GM20431 (cell line): ENCODE data around the gene CCDC136.

Source experiments
- in situ Hi-C: fragments of 300-500 bp; cut with MseI, MboI; formaldehyde crosslinking; loops from one replicate; pipeline ENCODE4 v1.15.0; 2020; ENCODE audit warnings: low sequenced_read_pairs; ENCODE audit not compliant: unreplicated experiment

The CCDC136 gene

DNA sequence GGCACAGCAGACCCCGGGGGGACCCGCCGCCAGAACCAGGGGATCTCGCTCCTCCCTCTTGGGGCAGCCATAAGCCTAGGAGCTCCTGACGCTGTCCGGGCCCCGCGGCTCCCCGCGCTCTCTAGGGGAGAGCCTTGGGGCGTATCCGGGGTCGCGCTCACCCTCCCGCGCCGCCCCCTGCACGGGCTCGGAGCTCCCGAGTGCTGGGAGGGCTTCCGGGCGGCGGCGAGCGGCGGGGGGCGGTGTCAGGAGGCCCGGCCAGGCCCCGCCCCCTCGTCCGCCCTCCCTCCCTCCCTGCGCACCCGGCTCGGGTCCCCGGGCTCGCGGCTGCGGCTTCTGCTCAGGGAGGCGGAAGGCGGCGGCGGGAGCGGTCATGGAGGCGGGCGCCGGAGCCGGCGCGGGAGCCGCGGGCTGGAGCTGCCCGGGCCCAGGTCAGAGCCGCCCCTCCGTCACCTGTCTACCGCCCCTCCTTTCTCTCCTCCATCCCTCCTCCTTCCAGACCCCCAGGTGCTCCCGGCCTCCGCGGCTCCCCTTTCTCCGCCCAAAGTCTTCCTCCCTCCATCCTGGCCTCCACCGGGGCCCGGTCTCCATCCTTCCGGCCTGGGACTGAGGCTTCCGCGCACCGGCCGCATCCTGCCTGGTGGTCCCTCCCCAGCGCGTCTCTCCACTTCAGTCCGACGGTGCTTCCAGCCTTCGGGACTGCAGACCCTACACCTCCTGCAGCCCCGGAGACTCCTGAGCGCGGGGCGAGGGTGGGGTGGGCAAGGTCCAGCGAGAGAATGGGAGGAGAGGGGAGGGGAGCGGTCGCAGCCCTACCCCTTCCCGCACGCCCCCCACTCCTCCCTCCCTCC is at the start of gene CCDC136:
Gene CCDC136, plus strand, starts transcription at position 848 of the 851 bp plus-strand sequence. CDS start 444 bp downstream, outside the sequence.
- in situ Hi-C loops: no loop called here

DNA sequence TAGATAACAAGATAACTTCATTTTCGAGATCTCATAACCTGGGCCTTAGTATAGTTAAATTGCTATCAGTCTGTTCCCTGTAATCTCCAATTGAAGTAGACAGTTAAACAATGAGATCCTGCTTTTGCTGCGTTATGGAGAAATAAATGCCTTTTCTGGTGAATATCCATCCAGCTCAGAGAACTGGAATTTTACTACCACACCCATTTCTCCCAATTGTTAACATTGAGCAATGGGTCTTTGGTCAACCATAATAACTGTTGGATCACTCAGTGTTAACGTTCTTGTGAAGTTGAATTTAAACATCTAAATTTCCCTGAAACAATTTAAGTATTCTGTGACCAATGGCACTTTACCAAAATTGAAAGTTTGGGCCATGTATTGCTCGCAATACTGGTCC is 49.6 kb upstream of the CCDC136 start:
- in situ Hi-C loops: no loop called here

DNA sequence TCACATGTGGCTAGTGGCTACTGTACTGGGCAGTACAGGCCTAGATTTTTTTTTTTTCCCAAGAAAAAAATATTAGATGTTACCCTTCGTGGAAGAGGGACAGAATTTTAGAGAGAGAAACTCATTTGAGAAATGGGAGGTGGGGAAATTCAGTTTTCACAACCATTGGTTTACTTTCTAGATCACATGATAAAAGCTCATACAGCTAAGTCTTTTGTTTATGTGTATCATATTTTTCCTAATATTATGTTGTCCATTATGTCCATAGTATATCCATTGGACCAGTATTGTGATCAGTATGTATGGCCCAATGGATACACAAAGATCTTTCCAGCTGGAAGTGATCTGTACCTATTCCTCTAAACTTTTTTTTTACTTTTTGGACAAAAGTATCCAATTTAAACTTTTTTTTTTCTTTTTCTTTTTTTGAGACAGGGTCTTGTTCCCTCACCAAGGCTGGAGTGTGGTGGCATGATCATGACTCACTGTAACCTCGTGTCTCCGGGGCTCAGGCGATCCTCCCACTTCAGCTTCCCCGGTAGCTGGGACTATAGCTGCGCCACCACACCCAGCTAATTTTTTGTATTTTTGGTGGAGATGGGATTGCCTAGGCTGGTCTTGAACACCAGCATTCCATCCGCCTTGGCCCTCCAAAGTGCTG is 48.5 kb upstream of the CCDC136 start:
- in situ Hi-C loops: no loop called here

DNA sequence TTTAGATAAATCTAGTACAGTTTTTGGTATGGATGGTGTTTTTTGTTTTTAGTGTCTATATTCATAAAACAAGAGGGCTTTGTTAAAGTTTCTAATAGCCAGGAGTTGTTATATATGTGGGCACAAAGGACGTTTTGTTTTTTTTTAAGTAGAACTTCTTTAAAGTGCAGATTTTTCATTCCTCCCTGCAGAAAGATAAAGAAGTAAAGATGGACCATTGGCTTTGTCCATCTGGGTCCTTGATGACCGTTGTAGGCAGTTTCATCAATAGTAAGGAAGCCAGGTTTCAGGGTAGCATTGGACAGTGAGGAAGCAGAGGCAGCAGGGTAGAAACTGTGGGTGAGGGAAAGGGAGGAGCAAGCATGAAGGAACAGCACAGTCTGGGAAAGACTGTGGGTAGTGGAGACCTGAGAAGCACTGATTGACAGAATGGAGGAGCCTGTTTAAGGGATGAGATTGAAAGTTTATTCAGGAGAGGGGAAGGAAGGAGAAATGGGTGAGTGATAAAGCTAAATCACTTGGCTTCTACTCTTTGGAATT is 47.3 kb upstream of the CCDC136 start:
- in situ Hi-C loops: no loop called here

DNA sequence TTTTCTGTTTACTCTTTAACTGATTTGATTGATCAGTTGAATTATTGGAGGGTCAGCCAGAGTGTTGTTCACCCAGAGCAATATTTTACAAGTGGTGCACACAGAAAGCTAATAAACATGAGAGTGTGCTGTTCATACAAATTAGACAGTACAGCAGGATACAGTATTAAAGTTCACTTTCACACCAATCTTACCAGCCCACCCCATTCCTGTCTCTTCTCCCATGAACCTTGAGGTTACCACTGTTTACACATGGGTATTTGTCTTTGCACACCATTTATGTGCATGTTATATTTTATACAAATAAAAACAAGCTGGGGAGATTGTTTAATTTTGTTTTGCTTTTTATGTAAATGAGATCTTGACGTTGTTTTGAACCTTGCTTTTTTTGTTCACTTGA is 46.1 kb upstream of the CCDC136 start:
- in situ Hi-C loops: no loop called here

DNA sequence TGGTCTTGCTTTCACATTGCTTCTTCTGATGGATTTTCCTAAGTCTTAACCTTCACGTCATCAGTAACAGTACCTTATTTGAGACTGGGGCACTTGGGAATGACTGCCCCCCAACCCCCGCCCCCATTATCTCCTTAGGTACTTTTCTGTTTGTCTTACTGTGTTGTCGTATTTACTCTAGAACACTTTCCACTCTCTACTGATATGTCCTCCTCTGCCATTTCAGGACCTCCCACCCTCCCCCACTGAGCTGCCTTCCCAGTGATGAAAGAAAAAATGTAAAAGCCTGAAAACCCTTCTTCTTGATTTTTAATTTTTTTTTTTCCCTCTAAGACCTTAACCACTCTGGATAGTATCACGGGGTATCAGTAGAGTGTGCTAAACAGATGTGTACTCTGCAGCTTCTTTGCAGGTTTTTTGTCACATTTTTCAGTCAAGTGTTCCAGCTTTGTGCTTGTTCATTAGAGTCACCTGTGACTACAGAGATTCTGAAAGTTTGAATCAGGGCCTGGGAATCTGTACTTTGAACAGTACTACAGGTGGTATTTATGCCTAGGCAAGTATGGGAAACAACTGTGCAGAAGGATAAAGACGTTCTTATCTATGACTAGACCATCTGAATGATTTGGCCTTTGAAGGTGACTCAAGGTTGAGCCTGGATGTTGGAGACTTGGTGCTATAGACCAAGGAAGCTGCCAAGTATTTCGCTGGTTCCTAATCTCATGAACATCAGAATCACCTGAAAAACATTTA is 44.3 kb upstream of the CCDC136 start:
- in situ Hi-C loops: no loop called here

DNA sequence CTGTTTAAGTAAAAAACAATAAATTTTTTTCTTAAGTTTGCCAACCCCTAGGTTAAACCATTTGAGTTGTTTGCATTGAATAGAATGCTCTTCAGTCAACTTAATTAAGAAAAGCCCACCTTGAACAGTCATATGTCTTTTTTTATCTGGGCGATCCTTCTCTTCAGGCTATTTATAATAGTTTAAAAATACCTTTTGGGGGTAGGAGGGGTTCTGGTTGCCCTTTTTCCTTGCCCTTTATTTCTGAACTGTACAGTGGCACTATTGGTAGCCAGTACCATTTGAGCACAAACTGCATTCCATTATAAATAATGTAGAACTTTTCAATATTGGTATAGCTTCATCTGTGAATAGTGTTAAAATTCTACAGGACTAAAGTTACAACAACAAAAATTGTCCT is 39.5 kb upstream of the CCDC136 start:
- in situ Hi-C loops: no loop called here

DNA sequence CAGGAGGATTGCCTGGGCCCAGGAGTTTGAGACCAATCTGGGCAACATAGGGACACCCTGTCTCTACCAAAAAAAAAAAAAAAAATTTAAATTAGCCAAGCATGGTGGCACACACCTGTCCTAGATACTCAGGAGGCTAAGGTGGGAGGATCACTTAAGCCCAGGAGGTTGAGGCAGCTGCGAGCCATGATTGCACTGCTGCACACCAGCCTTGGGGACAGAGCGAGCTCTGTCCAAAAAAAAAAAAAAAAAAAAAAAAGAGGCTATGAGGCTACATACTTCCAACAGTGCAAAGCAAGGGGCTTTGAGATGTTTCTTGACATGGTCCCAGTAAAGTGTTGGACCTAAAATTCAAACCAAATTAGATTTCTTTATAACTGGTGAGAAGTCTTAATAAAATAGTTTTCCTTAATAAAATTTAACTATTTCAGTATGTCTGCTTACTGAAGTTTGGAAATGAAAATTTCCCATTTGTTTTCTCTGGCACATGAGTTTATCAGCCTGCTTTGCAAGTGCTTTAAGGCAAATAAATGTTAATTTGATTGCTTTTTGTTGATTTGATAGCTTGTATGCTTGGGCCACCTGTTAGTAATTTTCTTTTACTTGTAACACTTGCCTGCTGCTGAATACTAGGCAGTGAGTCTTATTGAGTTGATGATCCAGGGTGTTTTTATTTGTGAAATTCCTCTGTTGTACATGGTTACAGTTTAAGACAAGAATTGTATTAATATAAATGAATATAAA is 36.5 kb upstream of the CCDC136 start:
- in situ Hi-C loops: no loop called here

DNA sequence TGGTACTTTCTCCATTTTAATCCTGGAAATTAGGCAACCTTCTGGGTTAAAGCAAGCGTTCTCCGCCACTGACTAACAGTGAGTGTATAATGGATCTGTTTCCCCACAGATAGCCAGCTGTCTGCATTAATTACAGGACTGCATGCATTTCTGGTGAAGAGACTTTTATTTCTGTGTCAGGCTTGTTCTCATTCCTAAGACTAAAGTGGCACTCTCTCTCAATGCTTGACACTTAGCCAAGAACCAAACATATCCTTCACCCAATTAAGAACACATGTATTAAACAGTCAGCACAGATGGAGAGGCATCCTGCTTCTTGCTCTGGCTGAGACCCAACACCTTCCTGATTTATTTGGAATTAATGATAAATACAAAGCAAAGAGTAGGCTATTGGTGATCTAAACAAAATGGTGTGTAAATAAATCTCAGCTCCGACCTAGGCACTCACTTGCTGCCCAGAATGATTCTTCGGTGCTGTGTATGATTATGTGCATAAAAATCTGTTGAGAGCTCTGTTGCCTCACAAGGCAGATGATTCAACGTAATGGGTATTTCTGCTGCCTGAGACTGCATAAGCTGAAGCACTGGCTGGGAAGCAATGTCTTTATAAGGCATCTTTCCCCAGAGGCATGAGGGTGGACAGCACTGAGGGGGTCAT is 35.8 kb upstream of the CCDC136 start:
- in situ Hi-C loops: no loop called here

DNA sequence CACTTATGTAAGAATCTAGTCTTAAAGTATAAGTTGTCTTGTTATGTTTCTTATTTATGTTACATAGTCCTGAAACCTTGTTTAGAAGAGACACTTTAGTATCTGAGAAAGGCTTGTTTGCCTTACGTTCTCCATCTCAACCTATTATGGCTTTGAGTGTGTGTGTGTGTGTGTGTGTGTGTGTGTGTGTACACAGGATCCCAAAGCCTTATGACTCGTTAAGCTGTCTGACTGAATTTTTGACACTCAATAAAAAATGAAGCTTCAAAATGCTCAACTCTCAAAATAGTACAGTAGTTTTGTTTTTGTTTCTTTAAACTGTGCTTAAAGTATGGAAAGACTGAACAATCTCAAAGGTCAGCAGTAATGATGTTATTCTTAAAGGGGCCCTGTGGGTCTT is 34.6 kb upstream of the CCDC136 start:
- in situ Hi-C loops: no loop called here

DNA sequence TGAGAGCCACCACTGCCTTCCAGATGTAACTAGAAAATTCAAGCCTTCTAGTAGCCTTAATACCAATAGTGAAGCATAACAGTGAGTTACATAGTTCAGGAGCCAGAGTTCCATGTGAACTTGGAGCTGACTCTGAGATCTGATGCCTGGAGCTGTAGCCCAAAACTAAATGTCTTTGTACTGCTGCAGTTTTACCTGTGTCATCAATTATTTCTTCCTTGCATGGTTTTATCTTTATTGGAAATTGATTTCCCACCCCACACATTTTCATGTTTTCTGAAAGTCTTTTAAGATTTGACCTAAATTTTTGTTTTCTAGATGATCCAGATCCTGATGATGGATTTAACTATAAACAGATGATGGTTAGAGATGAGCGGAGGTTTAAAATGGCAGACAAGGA is 33.2 kb upstream of the CCDC136 start:
- in situ Hi-C loops: no loop called here

DNA sequence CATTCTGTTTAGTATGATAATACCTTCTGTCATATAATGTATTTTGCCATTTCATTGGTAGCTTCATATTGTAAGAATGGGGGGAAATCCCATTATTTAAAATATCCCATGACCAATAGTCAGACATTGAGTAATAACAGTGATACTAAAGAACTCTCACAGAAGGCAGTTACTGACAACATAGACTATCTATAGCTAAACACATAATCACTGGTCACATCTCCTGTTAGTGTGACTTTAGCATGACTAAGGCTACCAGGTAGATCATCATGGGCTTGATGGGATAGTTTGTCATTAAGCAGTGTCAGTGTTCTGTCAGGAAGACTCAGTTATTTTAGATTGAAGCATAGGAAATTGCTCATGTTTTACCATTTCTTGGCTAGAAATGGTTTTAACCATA is 32.5 kb upstream of the CCDC136 start:
- in situ Hi-C loops: no loop called here

DNA sequence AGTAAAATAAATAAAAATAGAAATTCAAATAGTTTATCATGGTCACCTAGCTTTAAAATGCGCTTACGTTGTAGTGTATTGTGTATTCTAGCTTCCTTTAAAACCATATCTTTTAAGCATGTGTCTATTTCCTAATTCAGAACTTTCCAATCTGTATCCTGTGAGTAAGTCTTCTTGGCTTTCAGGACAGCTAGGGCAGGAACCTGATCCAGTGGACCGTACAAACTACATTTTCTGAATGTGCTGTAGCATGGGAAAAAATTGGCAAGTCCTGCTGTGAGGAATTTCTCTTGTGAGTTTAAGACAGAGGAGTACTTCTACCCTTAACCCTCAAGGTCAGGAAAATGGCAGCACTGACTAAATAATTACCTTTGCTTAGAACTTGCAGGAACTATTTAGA is 28.2 kb upstream of the CCDC136 start:
- in situ Hi-C loops: no loop called here

DNA sequence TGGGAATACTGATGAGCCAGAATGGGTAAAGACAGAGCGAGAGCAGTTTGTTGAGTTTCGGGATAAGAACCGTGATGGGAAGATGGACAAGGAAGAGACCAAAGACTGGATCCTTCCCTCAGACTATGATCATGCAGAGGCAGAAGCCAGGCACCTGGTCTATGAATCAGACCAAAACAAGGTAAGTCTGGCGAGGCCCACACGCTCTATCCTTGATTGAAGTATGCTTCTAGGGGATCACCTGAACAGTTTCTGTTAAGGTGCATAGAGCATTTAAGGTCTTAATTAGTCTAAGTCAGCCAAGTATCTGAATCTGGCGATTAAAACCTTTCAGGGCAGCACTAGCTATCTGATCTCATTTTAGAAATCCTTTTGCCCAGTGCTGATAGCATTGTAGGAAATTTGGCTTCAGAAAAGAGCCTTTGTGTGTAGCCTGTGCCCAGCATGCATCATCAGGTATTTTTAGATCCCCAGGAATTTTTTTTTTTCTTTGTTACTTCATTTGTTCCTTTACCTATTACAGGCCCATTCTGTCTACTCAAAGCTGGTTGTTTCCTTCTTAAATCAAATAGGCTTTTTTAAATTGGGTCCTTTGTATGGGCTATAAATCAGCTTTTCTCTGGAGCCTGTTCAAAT is 24.2 kb upstream of the CCDC136 start:
- in situ Hi-C loops: no loop called here

DNA sequence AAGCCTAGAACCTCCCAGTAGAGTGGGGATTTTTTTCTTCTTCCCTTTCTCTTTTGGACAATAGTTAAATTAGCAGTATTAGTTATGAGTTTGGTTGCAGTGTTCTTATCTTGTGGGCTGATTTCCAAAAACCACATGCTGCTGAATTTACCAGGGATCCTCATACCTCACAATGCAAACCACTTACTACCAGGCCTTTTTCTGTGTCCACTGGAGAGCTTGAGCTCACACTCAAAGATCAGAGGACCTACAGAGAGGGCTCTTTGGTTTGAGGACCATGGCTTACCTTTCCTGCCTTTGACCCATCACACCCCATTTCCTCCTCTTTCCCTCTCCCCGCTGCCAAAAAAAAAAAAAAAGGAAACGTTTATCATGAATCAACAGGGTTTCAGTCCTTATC is 21.5 kb upstream of the CCDC136 start:
- in situ Hi-C loops: no loop called here

DNA sequence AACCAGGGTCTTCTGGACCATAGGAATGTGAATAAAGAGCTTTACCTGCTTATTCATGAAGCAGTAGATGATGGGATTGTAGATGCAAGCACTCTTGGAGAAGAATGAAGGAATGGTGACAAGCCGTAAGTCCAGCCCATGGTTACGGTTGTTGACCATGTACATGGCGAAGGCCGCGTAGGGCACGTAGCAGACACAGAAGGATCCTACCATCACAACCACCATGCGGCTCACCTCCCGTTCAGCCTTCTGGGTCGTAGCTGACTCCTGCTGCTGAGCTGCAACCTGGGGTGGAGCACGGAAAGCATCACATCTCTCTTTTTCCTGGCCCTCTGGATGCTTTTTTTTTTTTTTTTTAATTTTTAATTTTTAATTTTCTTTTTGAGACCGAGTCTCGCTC is 18.2 kb upstream of the CCDC136 start:
- in situ Hi-C loops: no loop called here

DNA sequence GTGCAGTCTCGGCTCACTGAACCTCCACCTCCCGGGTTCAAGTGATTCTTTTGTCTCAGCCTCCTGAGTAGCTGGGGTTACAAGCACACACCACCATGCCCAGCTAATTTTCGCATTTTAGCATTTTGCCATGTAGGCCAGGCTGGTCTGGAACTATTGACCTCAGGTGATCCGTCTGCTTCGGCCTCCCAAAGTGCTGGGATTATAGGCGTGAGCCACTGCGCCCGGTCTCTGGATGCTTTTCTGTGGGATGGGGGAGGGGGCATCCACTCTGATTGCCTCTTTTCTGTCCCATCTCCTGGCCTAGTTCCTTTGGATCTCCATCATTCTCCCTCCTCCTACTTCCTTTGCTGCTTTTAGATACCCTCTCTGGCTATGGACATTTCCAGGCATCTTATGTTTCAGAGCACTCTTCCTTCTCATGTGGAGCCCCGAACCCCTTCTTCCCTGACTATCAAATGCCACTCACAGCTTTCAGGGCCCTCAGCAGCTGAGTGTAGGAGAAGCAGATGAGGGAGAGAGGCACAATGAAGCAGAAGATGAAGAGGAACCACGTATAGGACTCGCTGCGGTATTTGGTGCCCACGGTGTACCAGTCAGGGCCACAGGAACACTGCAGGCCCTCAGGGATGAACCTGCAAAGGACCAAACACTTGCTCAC is 17.6 kb upstream of the CCDC136 start:
- in situ Hi-C loops: no loop called here

DNA sequence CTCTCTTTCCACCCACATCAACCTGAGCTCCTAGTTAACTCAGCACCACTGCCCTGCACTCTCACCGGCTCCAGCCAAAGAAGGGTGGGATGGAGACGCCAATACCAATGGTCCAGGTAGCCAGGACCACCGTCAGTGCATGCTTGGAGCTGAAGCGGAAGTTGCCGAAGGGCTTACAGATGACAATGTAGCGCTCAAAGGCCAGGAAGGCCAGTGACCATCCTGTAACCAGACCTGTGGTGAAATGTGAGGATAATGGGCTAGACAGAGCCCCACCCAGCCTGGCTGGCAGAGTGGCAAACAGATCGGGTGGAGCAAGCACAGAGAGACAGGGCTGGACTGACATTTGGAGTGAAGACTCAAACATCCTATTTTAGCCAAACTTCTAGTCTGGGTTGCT is 16.8 kb upstream of the CCDC136 start:
- in situ Hi-C loops: no loop called here
